GM21423 (cell line): ENCODE measurements around the gene TMEM41A.
"Not testable (repeated sequence)": the region's sequence is repeated elsewhere in the genome, so short reads cannot be mapped to it uniquely, and the experiment has no call there.

Experiments
- ATAC-seq: cut with Tn5 transposase; IDR thresholded peaks from one replicate; pipeline ENCODE4 v1.9.1; 2021; ENCODE audit warnings: mild to moderate bottlenecking, moderate library complexity; ENCODE audit not compliant: unreplicated experiment

Gene TMEM41A

DNA sequence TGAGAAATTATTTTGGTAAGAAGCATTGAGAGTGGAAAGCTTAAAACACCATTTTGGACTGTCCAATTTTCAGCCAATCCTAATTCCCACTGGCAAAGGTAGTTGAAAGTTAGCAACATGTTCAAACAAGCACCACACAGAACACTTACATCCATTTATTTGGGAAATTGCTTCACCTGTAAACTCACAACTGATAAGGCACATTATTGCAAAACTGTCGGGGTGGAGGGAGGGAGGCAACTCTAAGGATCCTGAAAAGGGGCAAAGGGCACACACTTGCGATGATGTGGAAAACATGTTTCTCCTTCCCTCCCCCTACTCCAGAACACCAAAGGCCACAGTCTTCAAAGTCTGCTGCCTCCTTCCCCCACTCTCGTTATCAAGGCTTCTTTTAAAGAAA is 9.4 kb downstream of the TMEM41A start:
- ATAC-seq, result no peak

GRCh38 chr3:185488465-185488864 is 10.4 kb downstream of the TMEM41A start:
- no peak for ATAC-seq

DNA sequence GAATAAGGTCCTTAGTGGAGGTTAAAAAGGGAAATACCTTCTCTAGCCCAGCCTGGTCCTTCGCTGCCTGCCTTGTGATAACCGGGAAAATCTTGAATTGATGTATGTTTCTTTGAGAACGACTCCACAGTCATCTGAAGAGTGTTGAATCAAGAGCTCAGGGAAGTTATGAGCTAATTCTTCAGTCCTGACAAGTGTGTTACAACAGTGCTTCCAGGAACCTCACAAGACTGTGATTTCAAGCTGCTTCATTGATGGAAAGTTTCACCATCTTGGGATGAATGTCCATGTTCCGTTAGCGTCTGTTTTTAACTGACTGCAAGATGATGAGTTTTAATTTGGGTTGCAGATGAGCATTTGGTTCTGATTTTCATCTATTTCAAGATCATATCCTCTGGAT is 12.4 kb downstream of the TMEM41A start:
- ATAC-seq, result no peak

- no peak for ATAC-seq
These were observed 14.5 kb downstream of the TMEM41A start for GRCh38 chr3:185484296-185484695.

DNA sequence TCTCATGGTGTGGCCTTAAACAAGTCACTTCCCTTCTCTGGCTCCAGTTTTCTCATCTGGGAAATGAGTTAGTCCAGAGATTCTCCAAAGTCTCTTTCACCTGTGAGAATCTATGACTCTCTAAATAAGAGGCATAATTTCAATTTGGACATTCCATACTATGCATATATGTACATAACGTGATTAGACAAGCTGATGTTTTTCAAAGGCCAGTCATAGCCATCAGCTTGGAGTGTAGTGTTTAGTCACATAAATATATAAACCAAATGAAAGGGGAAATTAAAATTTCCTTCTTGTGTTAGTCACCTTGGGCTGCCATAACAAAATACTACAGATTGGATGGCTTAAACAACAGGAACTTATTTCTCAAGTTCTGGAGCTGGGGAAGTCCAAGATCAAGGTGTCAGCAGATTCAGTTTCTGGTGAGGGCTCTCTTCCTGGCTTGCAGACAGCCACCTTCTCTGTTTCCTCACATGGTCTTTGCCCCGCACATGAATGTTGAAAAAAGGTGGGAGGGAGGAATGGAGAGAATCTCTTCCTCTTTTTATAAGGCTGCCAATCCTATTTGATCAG is 19.4 kb downstream of the TMEM41A start:
- no peak for ATAC-seq

DNA sequence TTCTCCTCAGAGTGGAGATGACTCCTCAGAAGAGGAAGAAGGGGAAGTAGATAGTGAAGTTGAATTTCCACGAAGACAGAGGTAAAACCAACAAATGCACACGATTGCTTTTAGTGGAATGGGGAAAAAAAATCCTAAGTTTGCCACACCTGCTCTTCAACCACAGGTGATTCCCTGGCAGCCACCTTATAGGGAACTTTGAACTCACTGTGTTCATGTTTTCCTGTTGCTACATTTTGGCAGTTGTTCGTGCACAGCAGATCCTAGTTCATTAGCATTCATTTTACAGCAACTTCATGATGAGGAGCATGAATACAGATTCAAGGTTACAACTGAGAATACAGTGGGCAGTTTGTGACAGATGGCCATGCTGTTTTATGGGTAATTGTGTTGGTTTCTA is 21.5 kb downstream of the TMEM41A start:
- ATAC-seq, result no peak

- not testable (repeated sequence) for ATAC-seq
These were observed 23.9 kb downstream of the TMEM41A start for GRCh38 chr3:185474922-185475321.

DNA sequence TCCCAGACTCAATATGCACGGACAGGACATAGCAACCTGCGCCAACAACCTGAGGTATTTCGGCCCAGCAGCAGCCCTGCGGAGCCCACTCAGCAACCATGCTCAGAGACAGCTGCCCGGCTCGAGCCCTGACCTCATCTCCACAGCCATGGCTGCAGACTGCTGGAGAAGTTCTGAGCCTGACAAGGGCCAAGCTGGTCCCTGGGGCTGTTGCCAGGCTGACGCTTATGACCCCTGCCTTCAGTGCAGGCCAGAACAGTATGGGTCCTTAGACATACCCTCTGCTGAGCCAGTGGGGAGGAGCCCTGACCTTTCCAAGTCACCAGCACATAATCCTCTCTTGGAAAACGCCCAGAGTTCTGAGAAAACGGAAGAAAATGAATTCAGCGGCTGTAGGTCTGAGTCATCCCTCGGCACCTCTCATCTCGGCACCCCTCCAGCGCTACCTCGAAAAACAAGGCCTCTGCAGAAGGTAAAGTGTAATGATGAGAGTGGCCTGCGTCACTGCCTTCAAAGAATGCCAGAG is 25.5 kb downstream of the TMEM41A start:
- ATAC-seq, result no peak

GRCh38 chr3:185470323-185470722 is 28.5 kb downstream of the TMEM41A start:
- ATAC-seq, result no peak

- no peak for ATAC-seq
These were observed 29.3 kb downstream of the TMEM41A start for GRCh38 chr3:185469542-185469941.

DNA sequence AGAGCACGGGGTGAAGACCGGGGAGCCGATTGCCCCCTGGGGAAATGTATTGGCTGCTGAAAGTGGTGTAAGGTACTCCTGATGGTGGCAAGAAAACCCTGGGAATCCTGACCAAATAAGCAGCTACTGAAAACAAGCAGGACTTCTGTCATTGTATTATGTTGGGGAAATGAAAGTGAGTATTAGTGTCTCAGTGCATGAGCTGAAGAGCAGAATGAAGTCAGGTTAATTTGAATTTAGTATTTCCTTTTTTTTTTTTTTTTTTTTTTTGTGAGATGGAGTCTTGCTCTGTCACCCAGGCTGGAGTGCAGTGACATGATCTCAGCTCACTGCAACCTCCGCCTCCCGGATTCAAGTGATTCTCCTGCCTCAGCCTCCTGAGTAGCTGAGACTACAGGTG is 32.7 kb downstream of the TMEM41A start:
- ATAC-seq, result not testable (repeated sequence)

DNA sequence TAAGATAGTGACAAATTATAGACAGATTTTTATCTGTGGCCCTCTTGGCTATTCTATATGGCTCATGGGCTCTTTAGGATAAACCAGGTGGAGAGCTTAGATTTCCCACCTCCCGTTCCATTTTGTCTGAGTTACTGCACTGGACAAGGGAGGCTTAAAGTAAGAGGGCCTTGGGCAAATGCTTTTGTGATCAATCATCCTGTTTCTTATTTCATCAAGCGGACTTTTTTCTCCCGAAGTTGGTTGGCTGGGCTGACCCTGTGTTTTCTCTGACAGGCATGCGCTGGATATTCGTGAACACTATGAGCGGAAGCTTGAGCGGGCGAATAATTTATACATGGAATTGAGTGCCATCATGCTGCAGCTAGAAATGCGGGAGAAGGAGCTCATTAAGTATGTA is 33.4 kb downstream of the TMEM41A start:
- no peak for ATAC-seq

DNA sequence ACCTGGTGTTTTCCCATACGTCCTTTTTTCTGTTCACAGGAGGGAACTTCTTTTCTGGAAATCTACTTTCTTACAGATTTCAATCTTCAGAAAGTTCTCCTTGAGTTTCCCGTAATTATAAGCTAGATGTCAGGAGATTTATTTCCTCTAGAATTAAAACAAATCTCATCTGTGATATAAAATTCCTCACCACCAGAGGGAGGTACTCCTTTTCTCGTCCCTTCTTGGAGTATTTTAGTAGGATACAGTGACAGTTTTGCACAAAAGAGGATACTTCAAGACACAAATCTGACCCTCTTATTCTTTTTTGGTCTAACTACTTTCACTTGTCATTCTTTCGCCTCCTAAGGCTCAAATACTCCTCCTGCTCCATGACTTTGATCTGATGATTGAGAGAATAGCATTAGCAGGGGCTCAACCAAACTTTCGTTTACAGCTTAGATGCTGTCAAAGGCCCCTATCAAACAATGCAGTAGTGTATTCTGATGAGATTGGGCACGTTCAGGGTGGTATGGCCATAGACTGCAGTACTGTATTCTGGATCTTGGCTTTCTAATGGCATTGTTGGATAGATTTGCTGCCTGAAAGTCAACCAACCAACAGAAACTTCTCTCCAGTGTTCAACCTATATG is 38.0 kb downstream of the TMEM41A start:
- ATAC-seq, result no peak

- no peak for ATAC-seq
These were observed 38.5 kb downstream of the TMEM41A start for GRCh38 chr3:185460309-185460708.

- ATAC-seq, result no peak
These were observed 41.5 kb downstream of the TMEM41A start for GRCh38 chr3:185457376-185457775.

GRCh38 chr3:185451432-185451831 is 47.4 kb downstream of the TMEM41A start:
- not testable (repeated sequence) for ATAC-seq

GRCh38 chr3:185448107-185448506 is 50.7 kb downstream of the TMEM41A start:
- ATAC-seq, result no peak

- ATAC-seq, result no peak
These were observed 54.5 kb downstream of the TMEM41A start for GRCh38 chr3:185444329-185444728.

DNA sequence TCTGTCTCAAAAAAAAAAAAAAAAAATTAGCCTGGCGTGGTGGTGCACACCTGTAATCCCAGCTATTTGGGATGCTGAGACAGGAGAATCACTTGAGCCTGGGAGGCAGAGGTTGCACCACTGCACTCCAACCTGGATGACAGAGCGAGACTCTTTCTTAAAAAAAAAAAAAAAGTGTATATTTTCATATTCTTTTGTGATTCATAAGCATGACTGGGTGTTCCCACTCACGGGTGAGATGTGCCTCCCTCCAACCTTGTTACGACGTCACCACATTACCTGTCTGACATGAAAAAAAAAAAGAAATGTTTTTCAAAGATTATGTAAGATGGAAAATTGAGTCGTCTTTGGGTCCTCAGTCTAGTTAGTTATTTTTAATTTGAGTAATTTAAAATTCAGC is 56.8 kb downstream of the TMEM41A start:
- ATAC-seq, result no peak

DNA sequence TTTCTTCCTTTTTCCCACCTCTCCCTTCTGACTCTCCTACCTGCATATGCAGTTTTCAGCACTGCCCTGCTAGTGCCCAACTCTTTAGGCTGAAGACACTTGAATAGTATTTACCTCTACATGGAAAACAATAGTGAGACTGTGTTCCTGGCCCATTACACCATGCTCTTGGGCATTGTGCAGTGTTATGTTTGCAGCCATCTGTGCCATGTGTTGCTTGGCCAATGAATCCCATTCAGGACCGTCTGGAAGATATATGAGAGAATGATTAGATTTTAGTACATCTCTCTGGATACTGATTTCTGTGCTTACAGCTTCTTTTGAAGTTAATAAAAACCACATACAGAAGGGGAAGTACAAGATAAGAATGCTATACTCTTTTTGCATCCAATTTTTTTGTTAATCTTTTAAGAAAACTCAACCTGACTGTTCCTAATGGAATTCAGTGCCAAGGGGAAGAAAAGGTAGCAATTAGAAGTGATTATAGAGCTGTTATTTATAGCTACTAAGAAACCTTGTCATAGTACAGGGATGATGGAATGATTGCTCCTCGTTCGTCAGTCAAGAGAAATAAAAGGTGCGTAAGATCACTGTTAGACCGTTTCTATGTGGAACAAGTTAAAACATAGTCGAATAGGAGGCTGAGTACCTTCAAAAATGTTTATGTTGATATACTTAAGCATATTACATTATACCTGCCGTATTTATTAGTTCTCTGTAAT is 58.9 kb downstream of the TMEM41A start:
- ATAC-seq, result no peak
